Fibroblast of the aortic adventitia (primary cell): ENCODE data around the gene KRIT1. TPM values are rescaled to one million over a fixed set of nuclear protein-coding genes. Genes with fewer than 3 reads are reported as not detected.

ENCODE experiments used
- DNase-seq: peaks from one replicate; pipeline ENCODE4 v3.0.0-alpha.2; 2010; ENCODE audit warnings: low read depth
- H3K4me3 ChIP-seq: 2 replicates; pipeline ENCODE4 v1.5.1; 2011; ENCODE audit warnings: low read depth, mild to moderate bottlenecking, control low read depth, low read length, moderate library complexity
- total RNA-seq: library from RNA; depleted of rRNA; stranded (reverse); fragments of >200 nt; gene quantifications from 2 replicates; pipeline ENCODE4 v1.2.3, GENCODE V29; 2012; ENCODE audit warnings: low replicate concordance
- TF ChIP-seq, protein P1 (sequence below): IDR thresholded peaks from 2 replicates; pipeline ENCODE4 v1.5.1; 2011; ENCODE audit warnings: mild to moderate bottlenecking, low read length, control low read depth, inconsistent platforms; ENCODE audit not compliant: insufficient read depth

Gene KRIT1
- 53.1 and 318 TPM in 2 replicates for total RNA-seq

- peak; percentile 73 for DNase-seq
- TF ChIP-seq, protein P1, sequence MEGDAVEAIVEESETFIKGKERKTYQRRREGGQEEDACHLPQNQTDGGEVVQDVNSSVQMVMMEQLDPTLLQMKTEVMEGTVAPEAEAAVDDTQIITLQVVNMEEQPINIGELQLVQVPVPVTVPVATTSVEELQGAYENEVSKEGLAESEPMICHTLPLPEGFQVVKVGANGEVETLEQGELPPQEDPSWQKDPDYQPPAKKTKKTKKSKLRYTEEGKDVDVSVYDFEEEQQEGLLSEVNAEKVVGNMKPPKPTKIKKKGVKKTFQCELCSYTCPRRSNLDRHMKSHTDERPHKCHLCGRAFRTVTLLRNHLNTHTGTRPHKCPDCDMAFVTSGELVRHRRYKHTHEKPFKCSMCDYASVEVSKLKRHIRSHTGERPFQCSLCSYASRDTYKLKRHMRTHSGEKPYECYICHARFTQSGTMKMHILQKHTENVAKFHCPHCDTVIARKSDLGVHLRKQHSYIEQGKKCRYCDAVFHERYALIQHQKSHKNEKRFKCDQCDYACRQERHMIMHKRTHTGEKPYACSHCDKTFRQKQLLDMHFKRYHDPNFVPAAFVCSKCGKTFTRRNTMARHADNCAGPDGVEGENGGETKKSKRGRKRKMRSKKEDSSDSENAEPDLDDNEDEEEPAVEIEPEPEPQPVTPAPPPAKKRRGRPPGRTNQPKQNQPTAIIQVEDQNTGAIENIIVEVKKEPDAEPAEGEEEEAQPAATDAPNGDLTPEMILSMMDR = peak; percentile 17
Measured at GRCh38 chr7:92245487-92246359, at the start of gene KRIT1, which contains the start of gene ANKIB1. Gene KRIT1 (minus strand): TSS chr7:92245914. CDS start chr7:92242135, 3,779 bp downstream. Gene ANKIB1 (plus strand): TSS chr7:92245974. CDS start chr7:92294979, 49,005 bp downstream.

DNA sequence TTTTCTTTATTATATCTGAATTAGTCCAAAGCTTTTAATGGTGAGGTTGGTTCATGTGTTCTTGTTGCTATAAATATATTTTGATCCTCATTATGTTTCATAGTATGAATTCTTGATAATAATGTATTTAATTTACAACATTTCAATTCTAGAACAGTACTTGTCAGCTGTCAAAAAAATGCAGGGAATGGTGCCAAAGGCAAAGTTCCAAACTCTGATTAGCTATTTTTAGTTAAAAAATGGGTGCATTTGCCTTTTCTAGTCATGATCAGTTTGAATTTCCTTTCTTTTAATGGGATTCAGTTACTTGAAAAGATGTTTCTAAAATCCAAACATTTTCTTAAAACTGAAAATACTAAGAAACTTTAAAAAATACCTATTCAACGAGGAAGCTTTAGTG lies 49.7 kb upstream of the KRIT1 start:
- H3K4me3 ChIP-seq = no peak overlapping the region
- peak; percentile 8 for DNase-seq
- TF ChIP-seq, protein P1 = no peak

More at GRCh38 chr7:92245487-92246359, at the start of gene KRIT1, which contains the start of gene ANKIB1:
- H3K4me3 ChIP-seq = peak within 1 kb of the TSS; percentile 77

- DNase-seq = peak; percentile 41
- TF ChIP-seq, protein P1 = no peak
- H3K4me3 ChIP-seq = peak overlapping the region; percentile 0
Measured at GRCh38 chr7:92293896-92294590, 48.3 kb upstream of the KRIT1 start.

- TF ChIP-seq, protein P1 = no peak
- DNase-seq = no peak
- no peak overlapping the region for H3K4me3 ChIP-seq
Measured at GRCh38 chr7:92292981-92293380, 47.3 kb upstream of the KRIT1 start.

DNA sequence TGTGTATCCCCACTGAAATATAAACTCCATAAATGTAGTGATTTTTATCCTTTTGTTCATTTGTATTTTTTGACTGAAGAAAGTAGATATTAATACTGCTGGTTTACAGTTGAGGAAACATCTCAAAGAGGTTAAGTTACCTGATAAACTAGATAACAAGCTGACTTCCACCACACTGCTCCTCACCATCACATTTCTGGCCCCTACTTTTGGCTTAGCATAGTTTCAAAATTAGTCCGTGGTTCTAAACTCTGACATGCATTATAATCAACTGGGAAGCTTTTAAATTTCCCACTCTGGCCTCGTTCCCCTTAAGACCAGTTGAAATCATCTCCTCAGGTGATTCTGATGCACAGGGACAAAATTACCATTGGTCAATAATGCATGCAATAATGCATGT lies 43.6 kb upstream of the KRIT1 start:
- no peak for DNase-seq
- no peak overlapping the region for H3K4me3 ChIP-seq
- TF ChIP-seq, protein P1 = no peak

DNA sequence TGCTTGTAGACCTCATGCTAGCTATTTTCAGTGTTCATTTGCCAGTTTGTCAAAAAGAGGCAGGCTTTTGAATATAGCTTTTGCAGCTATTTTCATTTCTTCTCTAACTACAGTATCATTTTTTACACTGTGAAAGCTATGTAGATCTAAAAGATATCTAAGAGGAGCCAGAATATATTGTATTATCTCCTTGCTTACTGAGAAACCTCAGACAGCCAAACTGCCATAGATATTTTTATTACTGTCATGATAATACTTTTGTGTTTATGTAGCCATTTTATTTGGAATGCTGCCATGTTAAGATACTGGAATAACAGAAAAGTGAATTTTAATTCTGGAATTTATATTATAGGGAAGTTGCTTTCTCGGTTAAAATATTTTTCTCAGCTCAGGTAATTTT lies 37.2 kb upstream of the KRIT1 start:
- H3K4me3 ChIP-seq = no peak overlapping the region
- no peak for DNase-seq
- TF ChIP-seq, protein P1 = no peak
